Sciatic nerve (tissue), 2 donors: ENCODE data around the gene NKAP. TPM values are rescaled to one million over a fixed set of nuclear protein-coding genes. Genes with fewer than 3 reads are reported as not detected.

Experiments used
- ATAC-seq: fragments of 200-7000 bp; cut with Tn5 transposase; one replicate; pipeline ENCODE4 v1.9.1; 2020; ENCODE audit warnings: mild to moderate bottlenecking, moderate library complexity
- DNase-seq: peaks from one replicate; pipeline ENCODE4 v3.0.0-alpha.2; 2020; ENCODE audit warnings: low spot score
- intact Hi-C: fragments of 100-400 bp; cut with DNase I; formaldehyde crosslinking; loops from one replicate; pipeline ENCODE4 v1.14.2; 2022
- total RNA-seq: library from RNA; stranded (reverse); fragmentation: NEBNext Ultra II Directional; extraction: Animal tissue kit (Norgen Biotek cat#: 25700); gene quantifications from one replicate; pipeline ENCODE4 v1.2.1, GENCODE V29; 2021
- donor health status: DM: no; HTN: no; CAD: no.
- donor health status: DM: no; HTN: no; CAD: no.

NKAP gene
- total RNA-seq, 1 donor from 2014 or later, result 9.6 TPM

- ATAC-seq (no peak), DNase-seq (no peak)
- intact Hi-C loops, result no loop called here
Observed at GRCh38 chrX:119878740-119879139, 64.8 kb downstream of the NKAP start.

GRCh38 chrX:119871599-119872395, 71.8 kb downstream of the NKAP start, which contains the start of the genes NDUFA1 and RNF113A:
TSS of gene NDUFA1 (plus strand) at chrX:119871832. CDS start at chrX:119871912, 80 bp downstream.
TSS of gene RNF113A (minus strand) at chrX:119871733. CDS start at chrX:119871613, 120 bp downstream.
- ATAC-seq (peak; percentile 98), DNase-seq (peak; percentile 88)
- intact Hi-C loops, result no loop called here

- DNase-seq (no peak), ATAC-seq (peak; percentile 58)
- intact Hi-C loops, result no loop called here
Observed at GRCh38 chrX:119871245-119871598, 72.3 kb downstream of the NKAP start.

Other genes starting within 250 kb of the NKAP start
- 0.53 TPM for gene SOWAHD, start 185.2 kb downstream of the NKAP start, total RNA-seq
- gene RPL39, start 152.1 kb downstream of the NKAP start, total RNA-seq, result 1,230 TPM
- gene UPF3B, start 90.8 kb downstream of the NKAP start, total RNA-seq, result 11.0 TPM
- gene RNF113A, start 72.0 kb downstream of the NKAP start, total RNA-seq, result 8.8 TPM
- 57.5 TPM for gene NDUFA1, start 71.9 kb downstream of the NKAP start, total RNA-seq
- not detected for gene AKAP14, start 47.9 kb downstream of the NKAP start, total RNA-seq
- not detected for gene RHOXF2B, start 133.9 kb upstream of the NKAP start, total RNA-seq
- 0.67 TPM for gene RHOXF1, start 172.2 kb upstream of the NKAP start, total RNA-seq
- gene RHOXF2, start 214.9 kb upstream of the NKAP start, total RNA-seq, result not detected